Activated B cell treated with CpG ODN at 0.5 μM for 24 hours (primary cell): ENCODE measurements around the gene ARHGAP33. TPM values are rescaled to one million over a fixed set of nuclear protein-coding genes. Genes with fewer than 3 reads are reported as not detected.
"Not testable (repeated sequence)": the region's sequence is repeated elsewhere in the genome, so short reads cannot be mapped to it uniquely, and the experiment has no call there.

ENCODE experiments used
- ATAC-seq: fragments of 200-7000 bp; cut with Tn5 transposase; one replicate; pipeline ENCODE4 v1.10.0; 2021; ENCODE audit warnings: low read depth, mild to moderate bottlenecking, moderate library complexity
- CTCF ChIA-PET: fragments of 350-600 bp; sonication (Branson Sonifier 250); formaldehyde crosslinking; loops from one replicate; lab custom pipeline; 2021; ENCODE audit warnings: antibody characterized with exemption; lab: Charles Lee
- POLR2A ChIA-PET: fragments of 350-600 bp; sonication (Branson Sonifier 250); formaldehyde crosslinking; loops from one replicate; lab custom pipeline; 2021; ENCODE audit warnings: antibody characterized with exemption; lab: Charles Lee
- DNase-seq: peaks from one replicate; pipeline ENCODE4 v3.0.0; 2022
- H3K27ac Mint-ChIP-seq: one replicate; pipeline ENCODE4 v1.8.0; 2020; ENCODE audit warnings: mixed read lengths
- H3K27me3 Mint-ChIP-seq: one replicate; pipeline ENCODE4 v1.8.0; 2021; ENCODE audit warnings: mixed read lengths
- H3K36me3 Mint-ChIP-seq: one replicate; pipeline ENCODE4 v1.8.0; 2021; ENCODE audit warnings: low read depth, mixed read lengths
- H3K4me1 Mint-ChIP-seq: one replicate; pipeline ENCODE4 v1.8.0; 2021; ENCODE audit warnings: mixed read lengths
- H3K4me3 Mint-ChIP-seq: one replicate; pipeline ENCODE4 v1.8.0; 2020; ENCODE audit warnings: mild to moderate bottlenecking, mixed read lengths
- H3K9me3 Mint-ChIP-seq: one replicate; pipeline ENCODE4 v1.8.0; 2020; ENCODE audit warnings: mixed read lengths
- intact Hi-C: fragments of 100-400 bp; cut with micrococcal nuclease; formaldehyde crosslinking; loops from one replicate; pipeline ENCODE4 v1.15.1; 2024
- total RNA-seq: library from RNA; stranded (reverse); gene quantifications from 2 replicates; pipeline ENCODE4 v1.2.3, GENCODE V29; 2022
- TF ChIP-seq, protein P1 (sequence below): fragments of 200-600 bp; IDR thresholded peaks from one replicate; pipeline ENCODE4 v1.8.0; 2022; ENCODE audit warnings: antibody characterized with exemption, mild to moderate bottlenecking

ARHGAP33 gene
- total RNA-seq, 1 donor from 2014 or later = 15.0 TPM

DNA sequence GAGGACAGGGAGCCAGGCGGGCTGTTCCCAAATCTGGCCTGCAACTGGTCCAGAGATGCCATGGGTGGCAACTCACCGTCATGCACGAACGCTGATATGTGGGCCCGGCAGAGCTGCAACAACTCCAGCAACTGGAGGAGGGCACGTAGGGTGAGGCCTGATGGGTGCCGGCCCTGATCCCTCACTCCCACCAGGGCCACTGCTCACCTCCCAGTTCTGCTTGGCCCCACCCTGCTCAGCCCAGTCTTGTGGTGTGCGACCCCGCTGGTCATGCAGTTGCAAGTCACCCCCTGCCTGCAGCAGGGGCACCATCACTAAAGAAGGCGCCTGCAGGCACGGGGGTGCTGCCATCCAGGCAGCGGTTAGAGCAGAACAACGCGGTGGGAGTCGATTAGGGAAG lies 16.9 kb downstream of the ARHGAP33 start:
- H3K27me3 Mint-ChIP-seq = peaks cover 17% of the 10 kb centered on the region
- ATAC-seq = no peak
- H3K27ac Mint-ChIP-seq = no peak overlapping the region
- H3K36me3 Mint-ChIP-seq = no peaks in the 10 kb centered on the region
- no peak overlapping the region for H3K4me3 Mint-ChIP-seq
- TF ChIP-seq, protein P1, sequence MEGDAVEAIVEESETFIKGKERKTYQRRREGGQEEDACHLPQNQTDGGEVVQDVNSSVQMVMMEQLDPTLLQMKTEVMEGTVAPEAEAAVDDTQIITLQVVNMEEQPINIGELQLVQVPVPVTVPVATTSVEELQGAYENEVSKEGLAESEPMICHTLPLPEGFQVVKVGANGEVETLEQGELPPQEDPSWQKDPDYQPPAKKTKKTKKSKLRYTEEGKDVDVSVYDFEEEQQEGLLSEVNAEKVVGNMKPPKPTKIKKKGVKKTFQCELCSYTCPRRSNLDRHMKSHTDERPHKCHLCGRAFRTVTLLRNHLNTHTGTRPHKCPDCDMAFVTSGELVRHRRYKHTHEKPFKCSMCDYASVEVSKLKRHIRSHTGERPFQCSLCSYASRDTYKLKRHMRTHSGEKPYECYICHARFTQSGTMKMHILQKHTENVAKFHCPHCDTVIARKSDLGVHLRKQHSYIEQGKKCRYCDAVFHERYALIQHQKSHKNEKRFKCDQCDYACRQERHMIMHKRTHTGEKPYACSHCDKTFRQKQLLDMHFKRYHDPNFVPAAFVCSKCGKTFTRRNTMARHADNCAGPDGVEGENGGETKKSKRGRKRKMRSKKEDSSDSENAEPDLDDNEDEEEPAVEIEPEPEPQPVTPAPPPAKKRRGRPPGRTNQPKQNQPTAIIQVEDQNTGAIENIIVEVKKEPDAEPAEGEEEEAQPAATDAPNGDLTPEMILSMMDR = no peak
- H3K9me3 Mint-ChIP-seq = no peaks in the 10 kb centered on the region
- H3K4me1 Mint-ChIP-seq = peaks cover 3% of the 10 kb centered on the region
- intact Hi-C loops = no loop called here
- ChIA-PET CTCF (no interaction called here), POLR2A (no interaction called here)
- no peak for DNase-seq

DNA sequence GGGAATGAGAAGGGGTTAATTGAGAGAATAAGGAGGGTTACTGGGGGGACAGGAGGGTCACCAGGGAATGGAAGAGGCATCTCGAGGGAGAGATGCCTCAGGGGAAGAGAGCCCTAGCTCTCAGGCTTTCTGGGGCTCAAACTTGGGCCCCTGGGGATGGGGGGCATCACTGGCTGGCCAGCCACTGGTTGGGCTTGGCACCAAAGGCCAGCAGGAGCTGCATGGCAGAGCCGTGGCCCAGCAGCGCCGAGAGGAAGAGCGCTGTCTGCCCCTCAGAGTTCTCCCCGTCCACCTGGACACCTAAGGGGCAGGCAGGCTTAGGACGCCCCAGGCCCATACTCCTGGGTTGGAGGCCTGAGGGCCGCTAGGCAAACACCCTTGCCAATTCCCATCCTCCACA lies 17.5 kb downstream of the ARHGAP33 start:
- ATAC-seq = no peak
- TF ChIP-seq, protein P1 = no peak
- peaks cover 19% of the 10 kb centered on the region for H3K27me3 Mint-ChIP-seq
- no peak overlapping the region for H3K27ac Mint-ChIP-seq
- POLR2A ChIA-PET = no interaction called here
- H3K4me3 Mint-ChIP-seq = no peak overlapping the region
- H3K9me3 Mint-ChIP-seq = no peaks in the 10 kb centered on the region
- H3K4me1 Mint-ChIP-seq = peaks cover 3% of the 10 kb centered on the region
- intact Hi-C loops = no loop called here
- CTCF ChIA-PET = no interaction called here
- no peak for DNase-seq
- H3K36me3 Mint-ChIP-seq = no peaks in the 10 kb centered on the region

DNA sequence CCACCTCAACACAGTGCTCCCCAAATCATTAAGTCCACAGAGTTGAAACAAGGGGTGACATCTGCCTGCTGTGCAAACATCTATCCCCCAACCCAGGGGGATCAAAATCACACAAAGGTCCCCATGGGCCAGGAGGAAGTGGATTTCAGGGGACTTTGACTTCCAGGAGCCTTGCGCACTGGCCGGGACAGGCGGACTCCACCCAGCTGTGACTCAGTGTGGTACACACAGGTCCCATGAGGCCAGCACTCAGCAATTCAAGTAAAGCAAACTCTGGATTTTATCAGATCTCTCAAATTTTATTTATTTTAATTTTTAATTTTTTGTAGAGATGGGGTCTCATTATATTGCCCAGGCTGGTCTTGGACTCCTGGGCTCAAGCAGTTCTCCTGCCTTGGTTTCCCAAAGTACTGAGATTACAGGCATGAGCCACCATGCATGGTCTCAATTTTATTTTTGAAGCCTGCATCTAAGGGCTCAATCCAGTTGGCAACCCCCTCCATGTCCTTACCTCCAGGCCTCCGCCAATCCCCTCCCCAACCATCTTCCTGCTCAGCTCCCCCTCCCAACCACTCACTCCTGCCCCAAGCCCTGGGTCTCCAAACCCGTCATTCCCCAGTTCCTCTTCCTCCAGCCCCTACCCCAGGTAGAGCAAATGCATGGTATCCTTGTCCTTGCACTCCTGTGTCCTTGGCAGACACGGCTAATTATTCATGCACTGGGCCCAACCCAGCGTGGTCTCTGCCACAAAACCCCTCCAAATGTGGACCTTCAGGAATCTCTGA lies 18.2 kb downstream of the ARHGAP33 start:
- DNase-seq (no peak), ATAC-seq (peak; percentile 37)
- Mint-ChIP-seq H3K27me3 (peaks cover 23% of the 10 kb centered on the region), H3K27ac (no peak overlapping the region), H3K4me3 (no peak overlapping the region), H3K36me3 (no peaks in the 10 kb centered on the region), H3K4me1 (peaks cover 3% of the 10 kb centered on the region), H3K9me3 (no peaks in the 10 kb centered on the region)
- intact Hi-C loops = no loop called here
- CTCF ChIA-PET = no interaction called here
- TF ChIP-seq, protein P1 = no peak
- POLR2A ChIA-PET = no interaction called here

DNA sequence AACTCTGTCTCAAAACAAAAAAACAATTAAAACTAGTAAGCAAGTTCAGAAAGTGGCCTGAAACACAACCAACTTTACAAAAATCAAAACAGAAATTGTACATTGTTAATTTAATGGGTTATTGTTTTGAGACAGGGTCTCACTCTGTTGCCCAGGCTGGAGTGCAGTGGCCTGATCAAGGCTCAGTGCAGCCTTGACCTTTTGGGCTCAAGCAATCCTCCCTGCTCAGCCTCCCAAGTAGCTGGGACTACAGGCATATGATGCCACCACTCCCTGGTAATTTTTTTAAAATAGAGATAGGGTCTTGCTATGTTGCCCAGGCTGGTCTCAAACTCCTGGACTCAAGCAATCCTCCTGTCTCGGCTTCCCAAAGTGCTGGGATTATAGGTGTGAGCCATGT lies 20.2 kb downstream of the ARHGAP33 start:
- intact Hi-C loops, POLR2A ChIA-PET: not testable (repeated sequence)

DNA sequence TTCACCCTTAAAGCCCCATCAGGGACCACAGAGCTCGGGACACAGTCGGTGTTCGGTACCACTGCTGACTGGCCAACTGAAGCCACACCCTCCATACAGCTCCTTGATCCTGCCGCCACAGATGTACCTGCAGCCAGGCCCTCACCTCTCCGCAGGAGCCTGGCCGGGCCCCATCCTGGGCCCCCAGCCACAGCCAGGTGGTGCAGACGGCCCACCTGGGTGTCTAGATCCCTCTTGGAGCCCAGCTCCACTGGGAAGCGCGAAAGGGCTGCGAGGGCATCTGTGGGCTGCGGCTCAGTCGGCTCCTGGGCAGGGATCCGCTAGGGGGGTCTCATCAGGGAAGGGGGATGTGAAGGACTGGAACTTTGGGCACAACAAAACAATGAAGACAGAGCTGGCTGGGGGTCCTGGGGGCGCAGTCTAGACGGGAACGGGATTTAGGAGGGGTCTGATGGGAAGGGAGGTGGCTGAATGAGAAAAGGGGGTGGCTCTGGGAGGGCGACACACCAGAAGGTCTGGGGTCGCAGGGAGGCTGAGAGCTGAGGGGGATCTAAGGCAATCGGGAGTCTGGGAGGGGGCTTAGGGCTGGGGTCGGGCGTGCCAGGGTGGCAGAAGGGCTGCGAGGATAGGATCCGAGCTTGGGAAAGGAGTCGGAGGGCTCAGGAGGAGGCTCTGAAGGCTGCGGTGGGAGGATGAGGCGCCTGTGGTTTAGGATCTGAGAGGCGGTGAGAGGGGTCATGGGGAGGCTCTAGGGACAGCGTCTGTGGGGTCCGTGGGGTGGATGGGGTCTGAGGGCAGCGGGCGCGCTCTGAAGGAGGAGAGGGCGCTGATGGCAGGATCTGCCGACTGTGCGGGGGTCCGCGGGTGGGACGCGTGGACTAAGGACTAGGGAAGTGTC lies 21.5 kb downstream of the ARHGAP33 start:
- DNase-seq (no peak), ATAC-seq (no peak)
- Mint-ChIP-seq H3K9me3 (peaks cover 2% of the 10 kb centered on the region), H3K27me3 (peaks cover 30% of the 10 kb centered on the region), H3K36me3 (no peaks in the 10 kb centered on the region), H3K4me3 (no peak overlapping the region), H3K27ac (no peak overlapping the region), H3K4me1 (peaks cover 3% of the 10 kb centered on the region)
- ChIA-PET POLR2A (no interaction called here), CTCF (no interaction called here)
- TF ChIP-seq, protein P1 = no peak
- intact Hi-C loops = no loop called here

More for the DNA sequence above, 20.2 kb downstream of the ARHGAP33 start:
- CTCF ChIA-PET, H3K27ac Mint-ChIP-seq, DNase-seq, H3K36me3 Mint-ChIP-seq, H3K9me3 Mint-ChIP-seq, H3K4me3 Mint-ChIP-seq, ATAC-seq, H3K4me1 Mint-ChIP-seq: not testable (repeated sequence)
- H3K27me3 Mint-ChIP-seq = peaks cover 30% of the 10 kb centered on the region
